ENCODE measurements around the gene MAPK10. TPM values are rescaled to one million over a fixed set of nuclear protein-coding genes. Genes with fewer than 3 reads are reported as not detected.

The MAPK10 gene
- total RNA-seq, 2 experiments from 2014 or later: 32.0 TPM; not detected in 1

- H3K4me3 ChIP-seq (ENCODE audit: low read depth, low read length, poor library complexity, severe bottlenecking): no peak overlapping the region
- no peaks in the 10 kb centered on the region for H3K36me3 ChIP-seq (ENCODE audit: insufficient read depth, low read length)
- no peak overlapping the region for H2AFZ ChIP-seq (ENCODE audit: low read length)
- H3K4me2 ChIP-seq (ENCODE audit: low read length): no peak overlapping the region
- H3K9me2 ChIP-seq (ENCODE audit: insufficient read depth, low read length): no peaks in the 10 kb centered on the region
- no peak overlapping the region for H3K27ac ChIP-seq (ENCODE audit: low read depth, low read length, poor library complexity, severe bottlenecking)
- TF ChIP-seq CTCF (conservative IDR thresholded peaks at IDR 0.05; ENCODE audit: low read length) (no peak), EZH2phosphoT487 (IDR thresholded peaks at IDR 0.05; ENCODE audit: borderline replicate concordance, low read depth, low read length) (no peak)
- POLR2A ChIA-PET: no interaction called here
- H4K20me1 ChIP-seq (ENCODE audit: insufficient read depth, low read length): no peaks in the 10 kb centered on the region
- no peaks in the 10 kb centered on the region for H3K79me2 ChIP-seq (ENCODE audit: insufficient read depth, low read depth, low read length)
- intact Hi-C loops (cut with micrococcal nuclease; ENCODE audit: unreplicated experiment): no loop called here
- H3K9me3 ChIP-seq (ENCODE audit: low read length): no peaks in the 10 kb centered on the region
- no peak for DNase-seq (ENCODE audit: low spot score)
- H3K4me1 ChIP-seq (ENCODE audit: insufficient read depth, low read length, poor library complexity, severe bottlenecking): no peaks in the 10 kb centered on the region
- BruUV-seq (replicated peaks): no TSS peak
- CTCF ChIA-PET (ENCODE audit: unreplicated experiment): no interaction called here
Observed at GRCh38 chr4:86001591-86001990, 358.3 kb downstream of the MAPK10 start.

GRCh38 chr4:85995361-85995760 lies 364.5 kb downstream of the MAPK10 start:
- no peaks in the 10 kb centered on the region for H3K4me1 ChIP-seq (ENCODE audit: insufficient read depth, low read length, poor library complexity, severe bottlenecking)
- ChIA-PET POLR2A (interaction anchor here (2.1 kb wide), 1 partner anchor 8 kb away, joined by 7 read pairs; no protein-coding TSS in a partner anchor), CTCF (ENCODE audit: unreplicated experiment) (no interaction called here)
- H3K9me2 ChIP-seq (ENCODE audit: insufficient read depth, low read length): no peaks in the 10 kb centered on the region
- no peaks in the 10 kb centered on the region for H3K9me3 ChIP-seq (ENCODE audit: low read length)
- H3K79me2 ChIP-seq (ENCODE audit: insufficient read depth, low read depth, low read length): no peaks in the 10 kb centered on the region
- H3K36me3 ChIP-seq (ENCODE audit: insufficient read depth, low read length): no peaks in the 10 kb centered on the region
- H4K20me1 ChIP-seq (ENCODE audit: insufficient read depth, low read length): no peaks in the 10 kb centered on the region
- H2AFZ ChIP-seq (ENCODE audit: low read length): no peak overlapping the region
- intact Hi-C loops (cut with micrococcal nuclease; ENCODE audit: unreplicated experiment): no loop called here
- H3K27ac ChIP-seq (ENCODE audit: low read depth, low read length, poor library complexity, severe bottlenecking): no peak overlapping the region
- no peak overlapping the region for H3K4me3 ChIP-seq (ENCODE audit: low read depth, low read length, poor library complexity, severe bottlenecking)
- BruUV-seq (replicated peaks): no TSS peak
- H3K4me2 ChIP-seq (ENCODE audit: low read length): no peak overlapping the region
- TF ChIP-seq EZH2phosphoT487 (IDR thresholded peaks at IDR 0.05; ENCODE audit: borderline replicate concordance, low read depth, low read length) (no peak), CTCF (conservative IDR thresholded peaks at IDR 0.05; ENCODE audit: low read length) (no peak)
- no peak for DNase-seq (ENCODE audit: low spot score)

- no TSS peak for BruUV-seq (replicated peaks)
- POLR2A ChIA-PET: no interaction called here
- no peaks in the 10 kb centered on the region for H4K20me1 ChIP-seq (ENCODE audit: insufficient read depth, low read length)
- DNase-seq (ENCODE audit: low spot score): no peak
- no peak overlapping the region for H2AFZ ChIP-seq (ENCODE audit: low read length)
- CTCF ChIA-PET (ENCODE audit: unreplicated experiment): no interaction called here
- H3K9me2 ChIP-seq (ENCODE audit: insufficient read depth, low read length): no peaks in the 10 kb centered on the region
- H3K4me2 ChIP-seq (ENCODE audit: low read length): no peak overlapping the region
- no peaks in the 10 kb centered on the region for H3K79me2 ChIP-seq (ENCODE audit: insufficient read depth, low read depth, low read length)
- intact Hi-C loops (cut with micrococcal nuclease; ENCODE audit: unreplicated experiment): no loop called here
- H3K4me1 ChIP-seq (ENCODE audit: insufficient read depth, low read length, poor library complexity, severe bottlenecking): no peaks in the 10 kb centered on the region
- H3K4me3 ChIP-seq (ENCODE audit: low read depth, low read length, poor library complexity, severe bottlenecking): no peak overlapping the region
- H3K9me3 ChIP-seq (ENCODE audit: low read length): no peaks in the 10 kb centered on the region
- no peak overlapping the region for H3K27ac ChIP-seq (ENCODE audit: low read depth, low read length, poor library complexity, severe bottlenecking)
- TF ChIP-seq EZH2phosphoT487 (IDR thresholded peaks at IDR 0.05; ENCODE audit: borderline replicate concordance, low read depth, low read length) (no peak), CTCF (conservative IDR thresholded peaks at IDR 0.05; ENCODE audit: low read length) (no peak)
- no peaks in the 10 kb centered on the region for H3K36me3 ChIP-seq (ENCODE audit: insufficient read depth, low read length)
Observed at GRCh38 chr4:85994576-85994975, 365.3 kb downstream of the MAPK10 start.
